Stimulated activated CD8-positive, alpha-beta memory T cell treated with anti-CD3 and anti-CD28 coated beads, Interleukin-7, amount 100 ng/mL, for 1 hour (primary cell): ENCODE measurements around the gene WIF1.

Experiments used
- DNase-seq, 2 donors: peaks; one replicate each; pipeline ENCODE4 v3.0.0-alpha.2; 2020; ENCODE audit warnings: low read depth in 2 of 2

WIF1 gene, protein sequence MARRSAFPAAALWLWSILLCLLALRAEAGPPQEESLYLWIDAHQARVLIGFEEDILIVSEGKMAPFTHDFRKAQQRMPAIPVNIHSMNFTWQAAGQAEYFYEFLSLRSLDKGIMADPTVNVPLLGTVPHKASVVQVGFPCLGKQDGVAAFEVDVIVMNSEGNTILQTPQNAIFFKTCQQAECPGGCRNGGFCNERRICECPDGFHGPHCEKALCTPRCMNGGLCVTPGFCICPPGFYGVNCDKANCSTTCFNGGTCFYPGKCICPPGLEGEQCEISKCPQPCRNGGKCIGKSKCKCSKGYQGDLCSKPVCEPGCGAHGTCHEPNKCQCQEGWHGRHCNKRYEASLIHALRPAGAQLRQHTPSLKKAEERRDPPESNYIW

DNA sequence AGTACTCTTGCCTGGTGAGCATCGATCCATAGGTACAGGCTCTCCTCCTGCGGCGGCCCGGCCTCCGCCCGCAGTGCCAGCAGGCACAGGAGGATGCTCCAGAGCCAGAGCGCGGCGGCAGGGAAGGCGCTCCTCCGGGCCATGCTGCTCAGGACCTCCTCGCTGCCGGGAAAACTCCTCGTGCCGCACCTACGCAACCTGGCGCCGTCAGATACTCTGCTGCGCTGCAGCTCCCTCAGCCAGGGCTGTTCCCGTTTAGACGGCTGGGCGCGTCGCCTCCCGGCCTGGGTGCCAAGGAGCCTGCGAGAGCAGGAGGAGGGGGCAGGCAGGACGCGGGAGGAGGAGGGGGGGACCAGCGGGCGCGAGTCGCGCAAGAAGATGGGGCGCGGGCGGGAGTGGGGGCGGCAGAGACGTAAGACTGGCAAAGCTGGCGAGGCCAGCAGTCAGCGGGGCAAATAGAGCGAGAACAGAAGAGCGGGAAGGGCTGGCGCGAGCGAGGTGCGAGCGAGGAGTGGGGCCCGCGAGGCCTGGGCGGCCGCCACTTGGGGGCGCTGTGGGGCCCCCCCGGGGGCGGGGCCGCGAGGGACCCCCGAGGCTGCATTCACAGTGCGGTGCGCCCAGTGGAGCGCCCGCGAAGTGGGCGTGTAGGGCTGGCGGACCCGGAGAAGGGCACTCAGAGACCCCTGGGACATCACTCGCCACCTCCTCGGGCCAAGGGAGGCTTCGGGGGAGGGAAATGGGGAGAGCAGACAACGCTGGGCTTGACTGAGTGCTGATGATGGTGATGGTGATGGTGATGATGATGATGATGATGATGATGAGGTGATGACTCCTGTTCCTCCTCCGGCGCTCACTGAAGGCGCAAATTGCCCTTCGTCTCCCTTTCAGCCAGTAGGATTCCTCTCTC, at the start of gene WIF1:
Gene WIF1, minus strand, starts transcription at position 257 of the 907 bp plus-strand sequence. Its CDS starts 114 bp downstream, at position 143.
- DNase-seq = no peak

GRCh38 chr12:65170209-65170881, 49.2 kb upstream of the WIF1 start:
- DNase-seq = peak; percentile 25 to 36

GRCh38 chr12:65169320-65170208, 48.5 kb upstream of the WIF1 start, which contains the start of gene LEMD3:
Gene LEMD3 (plus strand): TSS chr12:65169583. CDS start chr12:65169597, 14 bp downstream.
- peak; percentile 83 to 84 for DNase-seq

- no peak for DNase-seq
These were observed 47.7 kb upstream of the WIF1 start for GRCh38 chr12:65168681-65169319.

DNA sequence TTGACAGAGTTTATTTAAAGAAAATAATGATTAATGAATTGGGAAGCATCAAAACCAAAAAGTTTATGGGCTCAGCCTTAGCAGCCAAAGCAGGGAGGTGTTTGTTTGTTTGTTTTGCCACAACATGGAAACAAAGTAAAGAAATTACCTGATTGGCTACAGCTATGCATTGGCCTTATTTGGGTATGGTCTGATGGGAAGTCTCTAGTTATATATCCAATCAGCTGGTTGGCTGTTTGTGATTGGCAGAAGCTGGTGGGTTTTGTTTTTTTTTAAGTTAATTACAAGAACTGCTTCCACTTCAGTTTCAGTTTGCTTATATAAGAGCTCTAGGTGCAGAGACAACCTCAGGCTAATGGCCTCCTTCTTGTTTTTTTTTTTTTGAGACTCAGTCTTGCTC, 43.7 kb upstream of the WIF1 start:
- DNase-seq = no peak

DNA sequence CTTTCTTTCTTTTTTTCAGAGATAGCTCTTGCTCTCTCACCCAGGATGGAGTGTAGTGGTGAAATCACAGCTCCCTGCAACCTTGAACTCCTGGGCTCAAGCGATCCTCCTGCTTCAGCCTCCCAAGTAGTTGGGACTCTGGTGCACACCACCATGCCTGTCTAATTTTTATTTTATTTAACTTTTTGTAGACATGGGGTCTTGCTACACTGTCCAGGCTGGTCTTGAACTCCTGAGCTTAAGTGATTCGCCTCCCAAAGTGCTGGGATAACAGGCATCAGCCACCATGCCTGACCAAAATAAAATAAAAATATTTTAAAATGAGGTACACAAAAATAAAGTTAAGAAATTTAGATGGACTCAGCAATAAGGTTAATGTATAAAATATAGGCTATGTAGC, 43.1 kb upstream of the WIF1 start:
- no peak for DNase-seq

GRCh38 chr12:65162609-65163008, 41.5 kb upstream of the WIF1 start:
- DNase-seq = no peak

DNA sequence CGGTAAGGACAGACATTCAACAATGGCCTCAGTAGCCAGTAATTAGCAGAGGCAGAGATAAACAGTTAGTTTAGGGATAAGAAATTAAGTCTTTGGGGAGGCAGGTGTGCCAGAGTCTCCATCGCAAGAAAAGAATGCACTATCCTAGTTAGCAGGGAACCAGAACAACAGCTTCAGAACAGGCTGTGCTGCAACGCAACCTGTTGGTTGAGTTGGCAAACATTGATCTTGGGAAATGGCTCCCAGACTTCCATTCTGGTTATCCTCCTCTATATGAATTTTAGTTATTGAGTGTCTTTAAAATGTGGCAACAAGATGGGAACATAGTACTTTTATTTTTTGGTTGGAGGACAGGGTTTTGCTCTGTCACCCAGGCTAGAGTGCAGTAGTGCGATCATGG, 36.0 kb upstream of the WIF1 start:
- no peak for DNase-seq

DNA sequence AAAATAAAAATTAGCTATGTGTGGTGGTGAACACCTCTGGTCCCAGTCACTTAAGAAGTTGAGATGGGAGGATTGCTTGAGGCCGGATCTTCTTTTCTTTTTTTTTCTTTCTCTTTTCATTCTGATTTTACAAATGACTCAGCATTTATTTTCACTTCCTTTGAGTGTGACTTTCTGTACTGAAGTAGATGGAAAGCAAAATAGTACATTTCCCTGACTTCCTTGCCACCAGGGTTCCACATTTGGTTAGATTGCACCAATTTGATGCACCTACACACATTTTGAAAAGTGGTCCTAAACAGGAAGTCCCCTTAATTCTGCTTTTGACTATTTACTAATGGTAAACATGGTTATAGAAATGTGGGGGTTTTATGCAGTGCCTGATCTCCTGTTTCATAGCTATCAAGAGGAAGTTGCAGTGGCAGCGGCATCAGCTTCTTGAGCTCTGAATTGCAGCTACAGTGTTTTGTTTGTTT, 35.3 kb upstream of the WIF1 start:
- DNase-seq = no peak

GRCh38 chr12:65155784-65156183, 34.7 kb upstream of the WIF1 start:
- no peak for DNase-seq

DNA sequence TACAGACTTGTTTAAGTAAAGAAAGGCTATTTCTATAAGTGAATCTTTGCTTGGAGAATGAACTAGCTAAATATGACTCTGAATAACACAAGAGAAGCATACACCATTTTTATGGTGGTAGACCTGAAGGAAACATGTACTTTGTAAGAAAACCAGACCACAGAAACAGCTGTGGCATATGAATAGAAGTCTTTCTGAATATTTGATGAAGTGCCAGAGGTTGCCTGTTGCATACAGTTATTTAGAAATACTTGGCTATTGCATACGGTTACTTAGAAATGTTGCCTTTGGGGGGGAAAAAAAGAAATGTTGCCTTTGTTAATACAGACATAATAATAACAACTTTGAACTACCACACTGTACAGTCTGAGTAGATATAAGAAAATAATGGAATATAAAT, 31.5 kb upstream of the WIF1 start:
- no peak for DNase-seq

DNA sequence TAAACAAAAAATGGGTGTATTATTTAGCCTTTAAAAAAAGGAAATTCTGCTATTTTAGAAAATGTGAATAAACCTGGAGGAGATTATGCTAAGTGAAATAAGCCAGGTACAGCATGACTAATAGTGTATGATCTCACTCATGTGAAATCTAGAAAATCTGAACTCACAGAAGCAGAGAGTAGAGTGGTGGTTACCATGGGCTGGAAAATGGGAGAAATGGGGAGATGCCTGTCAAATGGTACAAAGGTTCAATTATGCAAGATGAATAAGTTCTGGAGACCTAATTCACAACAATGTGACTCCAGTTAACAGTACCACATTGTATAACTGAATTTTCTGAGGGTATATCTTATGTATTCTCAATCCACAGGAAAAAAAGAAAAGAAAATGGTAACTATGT, 30.9 kb upstream of the WIF1 start:
- no peak for DNase-seq

- no peak for DNase-seq
These were observed 26.3 kb upstream of the WIF1 start for GRCh38 chr12:65147312-65147905.

GRCh38 chr12:65140738-65141137, 19.6 kb upstream of the WIF1 start:
- no peak for DNase-seq

GRCh38 chr12:65139389-65139788, 18.3 kb upstream of the WIF1 start:
- DNase-seq = no peak

- no peak for DNase-seq
These were observed 12.8 kb upstream of the WIF1 start for GRCh38 chr12:65133879-65134278.

GRCh38 chr12:65126482-65126881, 5.4 kb upstream of the WIF1 start:
- DNase-seq = no peak

DNA sequence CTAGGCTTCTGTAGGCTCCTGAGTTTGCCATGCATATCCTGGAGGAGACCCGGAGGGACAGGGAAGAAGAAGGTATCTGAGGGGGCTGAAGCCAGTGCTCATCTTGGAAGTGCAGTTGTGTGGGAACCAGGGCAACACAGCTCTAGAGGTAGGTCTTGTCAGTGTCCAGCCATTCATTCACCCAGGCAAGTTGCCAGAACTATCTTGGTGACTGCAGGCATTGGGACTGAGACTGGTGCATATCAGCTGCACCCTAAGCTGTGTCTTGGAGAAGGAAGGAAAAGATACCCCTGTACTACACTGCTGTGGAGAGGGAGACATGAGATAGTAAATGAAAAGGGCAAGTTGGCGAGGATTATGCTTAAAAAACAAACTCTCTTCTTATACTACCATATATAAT, 4.9 kb upstream of the WIF1 start:
- no peak for DNase-seq

DNA sequence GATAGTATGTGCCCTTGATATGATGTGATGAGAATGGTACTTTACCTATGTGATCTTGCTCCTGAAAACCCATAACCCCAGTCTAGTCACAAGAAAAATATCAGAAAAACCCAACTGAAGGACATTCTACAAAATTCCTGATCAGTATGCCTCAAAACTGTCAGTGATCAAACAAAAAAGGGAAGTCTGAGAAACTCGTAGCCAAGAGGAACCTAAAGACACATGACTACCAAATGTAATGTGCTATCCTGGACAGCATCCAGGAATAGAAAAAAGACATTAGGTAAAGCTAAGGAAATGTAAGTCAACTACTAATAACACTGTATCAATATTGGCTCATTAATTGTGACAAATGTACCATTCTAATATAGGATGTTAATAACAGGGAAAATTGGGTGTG, 4.1 kb upstream of the WIF1 start:
- no peak for DNase-seq

DNA sequence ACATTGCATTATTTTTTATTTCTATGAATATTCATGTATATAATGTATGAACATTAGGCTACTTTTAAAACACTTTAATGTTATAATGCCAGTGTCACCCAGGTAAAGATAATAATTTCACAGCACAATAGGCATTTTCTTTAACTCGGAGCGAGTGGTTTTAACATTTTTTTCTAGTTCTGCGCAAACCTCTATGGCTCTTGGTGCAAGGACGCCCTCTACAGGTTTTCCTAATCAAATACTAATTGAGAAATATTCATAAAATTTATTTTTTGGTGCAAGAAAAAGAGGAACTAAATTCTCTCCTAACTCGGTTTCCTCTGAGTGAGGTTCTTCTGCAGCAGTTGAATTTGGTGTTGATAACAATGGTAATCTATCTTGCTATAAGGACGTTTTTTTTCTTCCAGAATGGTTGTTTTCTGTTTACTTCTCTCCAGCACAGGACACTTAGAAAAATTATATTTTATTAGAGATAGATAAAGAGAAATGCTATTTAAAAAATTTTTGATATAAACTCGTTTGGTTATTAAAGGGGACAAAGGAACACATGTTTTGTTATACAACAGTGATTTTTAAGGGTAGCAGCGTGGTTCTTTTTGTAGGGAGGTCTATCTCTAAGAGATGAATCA, 2.4 kb upstream of the WIF1 start:
- DNase-seq = no peak
